Measurements from ENCODE around the gene ACTR3.

- no peak for TF ChIP-seq TAF1 (conservative IDR thresholded peaks at IDR 0.05)
- TF ChIP-seq CTCF (IDR thresholded peaks at IDR 0.05; ENCODE audit: low read depth, low read length, missing input control) = no peak
- no peak for TF ChIP-seq SP1 (IDR thresholded peaks at IDR 0.05)
- TF ChIP-seq FOXA2 (IDR thresholded peaks at IDR 0.05) = no peak
- TF ChIP-seq GABPA (IDR thresholded peaks at IDR 0.05 in 1 of 2, conservative IDR thresholded peaks at IDR 0.05 in 1 of 2) = no peak
- TF ChIP-seq YY1 (IDR thresholded peaks at IDR 0.05) = no peak
- TF ChIP-seq REST (IDR thresholded peaks at IDR 0.05) = no peak
- no peak for TF ChIP-seq JUND (IDR thresholded peaks at IDR 0.05)
- TF ChIP-seq RAD21 (IDR thresholded peaks at IDR 0.05) = no peak
- no peak for TF ChIP-seq ZBTB33 (IDR thresholded peaks at IDR 0.05)
Observed at GRCh38 chr2:114007436-114007835, 117.5 kb downstream of the ACTR3 start.

All from liver (tissue), 3 donors.